NCI-H2227 (cell line): ENCODE results near the gene ETV3.

Source experiments
- DNase-seq: peaks from one replicate; lab custom pipeline; 2025; ENCODE audit not compliant: unreplicated experiment; lab: John Stamatoyannopoulos, UW

Gene ETV3

GRCh38 chr1:157095091-157095490 is 43.1 kb downstream of the ETV3 start:
- no peak for DNase-seq

GRCh38 chr1:157092831-157093230 is 45.4 kb downstream of the ETV3 start:
- DNase-seq, result no peak

GRCh38 chr1:157091668-157092273 is 46.4 kb downstream of the ETV3 start:
- DNase-seq, result no peak

- no peak for DNase-seq
These were observed 47.0 kb downstream of the ETV3 start for GRCh38 chr1:157091186-157091585.

- no peak for DNase-seq
These were observed 47.4 kb downstream of the ETV3 start for GRCh38 chr1:157090771-157091170.

GRCh38 chr1:157090196-157090647 is 48.0 kb downstream of the ETV3 start:
- DNase-seq, result peak; percentile 93

GRCh38 chr1:157089789-157090188 is 48.4 kb downstream of the ETV3 start:
- no peak for DNase-seq

- no peak for DNase-seq
These were observed 49.6 kb downstream of the ETV3 start for GRCh38 chr1:157088607-157089006.

- DNase-seq, result no peak
These were observed 51.2 kb downstream of the ETV3 start for GRCh38 chr1:157087030-157087429.

- DNase-seq, result no peak
These were observed 51.9 kb downstream of the ETV3 start for GRCh38 chr1:157086299-157086698.

GRCh38 chr1:157085421-157085820 is 52.8 kb downstream of the ETV3 start:
- DNase-seq, result no peak

- no peak for DNase-seq
These were observed 53.5 kb downstream of the ETV3 start for GRCh38 chr1:157084720-157085119.

- DNase-seq, result no peak
These were observed 56.5 kb downstream of the ETV3 start for GRCh38 chr1:157081707-157082106.

- DNase-seq, result no peak
These were observed 57.5 kb downstream of the ETV3 start for GRCh38 chr1:157080714-157081113.

GRCh38 chr1:157077394-157077793 is 60.8 kb downstream of the ETV3 start:
- DNase-seq, result no peak

GRCh38 chr1:157073944-157074685 is 64.1 kb downstream of the ETV3 start:
- peak; percentile 25 for DNase-seq
